HepG2 (cell line): Measurements from ENCODE around the gene FRAS1. TPM values are rescaled to one million over a fixed set of nuclear protein-coding genes. Genes with fewer than 3 reads are reported as not detected.

Experiments used
- ARID3A ChIP-seq: IDR thresholded peaks from 2 replicates; pipeline ENCODE4 v1.6.1; 2012; ENCODE audit warnings: low read depth, low read length, improper control_type of control experiment
- ATF4 ChIP-seq, 2 experiments: fragments of 450-650 bp in 1 of 2; sonication (generic) in 1 of 2; formaldehyde crosslinking; IDR thresholded peaks; 2 replicates each; pipeline versions ENCODE4 v1.5.0 to v1.8.0; 2020 to 2022; ENCODE audit warnings: mild to moderate bottlenecking in 1 of 2, missing genetic modification reagents in 1 of 2
- E2F2 ChIP-seq: sonication (generic); formaldehyde crosslinking; IDR thresholded peaks from 2 replicates; pipeline ENCODE4 v1.4.0; 2020; ENCODE audit warnings: missing genetic modification reagents, borderline replicate concordance
- FOXP4 ChIP-seq: sonication (generic); formaldehyde crosslinking; IDR thresholded peaks from 2 replicates; pipeline ENCODE4 v1.4.0; 2020; ENCODE audit warnings: missing genetic modification reagents
- GABPA ChIP-seq, 2 experiments: IDR thresholded peaks; 2 replicates each; pipeline ENCODE4 v1.6.1; 2011 to 2016; ENCODE audit warnings: low read depth in 2 of 2, low read length in 1 of 2, missing biosample characterization in 1 of 2, missing genetic modification characterization in 1 of 2
- GATAD2A ChIP-seq: IDR thresholded peaks from 2 replicates; pipeline ENCODE4 v1.6.1; 2016
- HDAC6 ChIP-seq: fragments of 200-600 bp; sonication (generic); IDR thresholded peaks from 2 replicates; pipeline ENCODE4 v1.7.0; 2017; ENCODE audit warnings: mild to moderate bottlenecking, antibody characterized with exemption, low read length, low read depth
- KLF6 ChIP-seq: IDR thresholded peaks from 2 replicates; pipeline ENCODE4 v1.8.0; 2016; ENCODE audit warnings: missing biosample characterization, missing genetic modification reagents
- NFYC ChIP-seq: IDR thresholded peaks from 2 replicates; pipeline ENCODE4 v1.6.1; 2016; ENCODE audit warnings: missing genetic modification reagents, missing compliant biosample characterization
- PAX8 ChIP-seq: sonication (generic); formaldehyde crosslinking; IDR thresholded peaks from 2 replicates; pipeline ENCODE4 v1.8.0; 2022; ENCODE audit warnings: mild to moderate bottlenecking, missing genetic modification reagents, borderline replicate concordance
- POGK ChIP-seq: sonication (generic); formaldehyde crosslinking; conservative IDR thresholded peaks from 2 replicates; pipeline ENCODE4 v1.8.0; 2022; ENCODE audit warnings: mild to moderate bottlenecking, moderate library complexity, missing genetic modification reagents
- RCOR2 ChIP-seq: IDR thresholded peaks from 2 replicates; pipeline ENCODE4 v1.6.1; 2016; ENCODE audit warnings: missing biosample characterization, missing genetic modification reagents
- SYNCRIP ChIP-seq: fragments of 200-400 bp; formaldehyde crosslinking; IDR thresholded peaks from 2 replicates; pipeline ENCODE4 v1.6.1; 2018; ENCODE audit warnings: mild to moderate bottlenecking, low read depth, low read length; ENCODE audit not compliant: insufficient read depth
- ZNF24 ChIP-seq: fragments of 450-650 bp; IDR thresholded peaks from 2 replicates; pipeline ENCODE4 v1.6.1; 2017; ENCODE audit warnings: antibody characterized with exemption, mild to moderate bottlenecking
- ZNF260 ChIP-seq: sonication (generic); formaldehyde crosslinking; IDR thresholded peaks from 2 replicates; pipeline ENCODE4 v1.4.0; 2020; ENCODE audit warnings: missing genetic modification reagents, low read depth, mild to moderate bottlenecking, borderline replicate concordance
- ZNF33A ChIP-seq: sonication (generic); formaldehyde crosslinking; IDR thresholded peaks from 2 replicates; pipeline ENCODE4 v1.5.1; 2020; ENCODE audit warnings: missing genetic modification reagents, mild to moderate bottlenecking, moderate library complexity, borderline replicate concordance
- ZNF451 ChIP-seq: sonication (generic); formaldehyde crosslinking; IDR thresholded peaks from 2 replicates; pipeline ENCODE4 v1.5.0; 2020; ENCODE audit warnings: mild to moderate bottlenecking, missing genetic modification reagents
- ZNF484 ChIP-seq: sonication (generic); formaldehyde crosslinking; IDR thresholded peaks from 2 replicates; pipeline ENCODE4 v1.5.1; 2020; ENCODE audit warnings: mild to moderate bottlenecking, low read depth, missing genetic modification reagents, borderline replicate concordance
- ZNF562 ChIP-seq: sonication (generic); formaldehyde crosslinking; IDR thresholded peaks from 2 replicates; pipeline ENCODE4 v1.8.0; 2022; ENCODE audit warnings: missing genetic modification reagents, borderline replicate concordance
- ZNF567 ChIP-seq: sonication (generic); formaldehyde crosslinking; IDR thresholded peaks from 2 replicates; pipeline ENCODE4 v1.8.1; 2023; ENCODE audit warnings: mild to moderate bottlenecking, missing genetic modification reagents, borderline replicate concordance
- ZNF614 ChIP-seq: IDR thresholded peaks from 2 replicates; pipeline ENCODE4 v1.6.1; 2018; ENCODE audit warnings: missing biosample characterization, missing genetic modification reagents, inconsistent platforms, borderline replicate concordance
- ZNF720 ChIP-seq: sonication (generic); formaldehyde crosslinking; IDR thresholded peaks from 2 replicates; pipeline ENCODE4 v1.4.0; 2020; ENCODE audit warnings: missing genetic modification reagents
- ZNF766 ChIP-seq: sonication (generic); formaldehyde crosslinking; IDR thresholded peaks from 2 replicates; pipeline ENCODE4 v1.5.0; 2020; ENCODE audit warnings: missing genetic modification reagents, borderline replicate concordance
- polyA plus RNA-seq, 8 experiments: library from polyadenylated mRNA; depleted of rRNA in 3 of 8; stranded (reverse) in 7 of 8; unstranded in 1 of 8; fragments of >200 nt; fragmentation: Illumina TruSeq in 4 of 8; extraction: Trizol in 4 of 8; gene quantifications; 2 replicates each; pipeline versions ENCODE4 v1.2.1 to v1.2.3, GENCODE V29; 2011 to 2016; ENCODE audit warnings: low read depth in 4 of 8, missing spikeins in 1 of 8, mixed read lengths in 1 of 8; ENCODE audit not compliant: insufficient read depth in 1 of 8
- total RNA-seq, 5 experiments: library from RNA; depleted of rRNA; stranded (reverse); fragments of >200 nt; fragmentation: Illumina TruSeq; extraction: Trizol; gene quantifications; 2 replicates each; pipeline ENCODE4 v1.2.3, GENCODE V29; 2016; ENCODE audit warnings: low read depth in 1 of 5

FRAS1 gene
- total and polyA plus RNA-seq, 2 of the 13 experiments (the other 11 are each of a cell fraction or from before 2014, with no cell fraction given), result 22.5 to 31.6 TPM

GRCh38 chr4:78165758-78166157 is 108.6 kb downstream of the FRAS1 start (continued):
- TF ChIP-seq RCOR2 (peak; percentile 86), ZNF484 (CRISPR knock-in tag) (no peak), POGK (CRISPR knock-in tag) (peak; percentile 55; the same call in 1 of the 2 replicates), SYNCRIP (no peak), NFYC (CRISPR knock-in tag) (0 out of 2 replicates have a peak, but pooled peaks have one; percentile 10), PAX8 (no peak), ZNF33A (CRISPR knock-in tag) (no peak), ZNF260 (no peak), ZNF567 (CRISPR knock-in tag) (no peak), E2F2 (CRISPR knock-in tag) (no peak), ARID3A (peak; percentile 91), ZNF451 (CRISPR knock-in tag) (no peak), GATAD2A (peak; percentile 90), ATF4 (CRISPR knock-in tag; IDR thresholded peaks at IDR 0.05) (peak in 1 of 2 experiments; percentile 92; a peak in 2 of 4 replicates), ZNF766 (CRISPR knock-in tag) (0 out of 2 replicates have a peak, but pooled peaks have one; percentile 20), FOXP4 (CRISPR knock-in tag) (peak; percentile 86), ZNF614 (CRISPR knock-in tag) (0 out of 2 replicates have a peak, but pooled peaks have one; percentile 53), ZNF562 (CRISPR knock-in tag) (no peak), GABPA (IDR thresholded peaks at IDR 0.05; ENCODE audit: low read depth, low read length) (no peak), GABPA (CRISPR knock-in tag; IDR thresholded peaks at IDR 0.05; ENCODE audit: low read depth) (no peak), HDAC6 (no peak), ZNF720 (no peak), ZNF24 (no peak), KLF6 (CRISPR knock-in tag) (no peak)
